ENCODE results near the gene ATG101.

- TF ChIP-seq CTCF (IDR thresholded peaks at IDR 0.05; ENCODE audit: low read depth, low read length, poor library complexity, severe bottlenecking) (no peak), EZH2phosphoT487 (IDR thresholded peaks at IDR 0.05; ENCODE audit: borderline replicate concordance, low read length) (peak; percentile 64; the same call in 1 of the 2 replicates)
These were observed 47.0 kb upstream of the ATG101 start for GRCh38 chr12:52022841-52023181.
